Measurements from ENCODE around the gene LRRC1.

Gene LRRC1

GRCh38 chr6:53918854-53919510, 124.2 kb downstream of the LRRC1 start:
- H3K4me2 ChIP-seq (ENCODE audit: low read length): no peak overlapping the region
- H3K23ac ChIP-seq (ENCODE audit: low read length): no peak overlapping the region
- no peak for DNase-seq
- no peak overlapping the region for H3K18ac ChIP-seq (ENCODE audit: low read length)
- no peak overlapping the region for H2BK15ac ChIP-seq (replicated peaks; ENCODE audit: low read depth)
- no peak overlapping the region for H3K4ac ChIP-seq (ENCODE audit: low read depth, low read length)
- no peak overlapping the region for H4K5ac ChIP-seq (ENCODE audit: low read length)
- H2BK5ac ChIP-seq (ENCODE audit: low read length): no peak overlapping the region
- no CpG with 5 or more reads among the region's 3 CpGs for WGBS (ENCODE audit: extremely low coverage, insufficient coverage, low lambda C conversion rate)
- no peak overlapping the region for H3K56ac ChIP-seq (ENCODE audit: low read length)
- no peak overlapping the region for H3K9ac ChIP-seq (ENCODE audit: low read length)
- no peak overlapping the region for H3K27ac ChIP-seq (ENCODE audit: low read depth, low read length)
- H3K79me1 ChIP-seq (ENCODE audit: low read length): no peaks in the 10 kb centered on the region
- H4K8ac ChIP-seq (ENCODE audit: low read depth, low read length): no peak overlapping the region
- H2AK5ac ChIP-seq (ENCODE audit: low read length): no peak overlapping the region
- H3K36me3 ChIP-seq (ENCODE audit: control insufficient read depth, insufficient read depth, low read length): no peaks in the 10 kb centered on the region
- no peaks in the 10 kb centered on the region for H3K4me1 ChIP-seq (ENCODE audit: control insufficient read depth, low read depth, low read length)
- H3K27me3 ChIP-seq (ENCODE audit: insufficient read depth, low read length, poor library complexity): no peaks in the 10 kb centered on the region
- no peak overlapping the region for H3K4me3 ChIP-seq (ENCODE audit: low read length)
- H2BK120ac ChIP-seq (ENCODE audit: low read depth, low read length): no peak overlapping the region
- H3K79me2 ChIP-seq (ENCODE audit: control insufficient read depth, insufficient read depth, low read length): no peaks in the 10 kb centered on the region

GRCh38 chr6:53919881-53920360, 125.1 kb downstream of the LRRC1 start:
- no peaks in the 10 kb centered on the region for H3K36me3 ChIP-seq (ENCODE audit: control insufficient read depth, insufficient read depth, low read length)
- no CpG with 5 or more reads among the region's 2 CpGs for WGBS (ENCODE audit: extremely low coverage, insufficient coverage, low lambda C conversion rate)
- no peak overlapping the region for H3K9ac ChIP-seq (ENCODE audit: low read length)
- no peak for DNase-seq
- H2AK5ac ChIP-seq (ENCODE audit: low read length): no peak overlapping the region
- no peak overlapping the region for H3K4me2 ChIP-seq (ENCODE audit: low read length)
- H4K8ac ChIP-seq (ENCODE audit: low read depth, low read length): no peak overlapping the region
- H4K5ac ChIP-seq (ENCODE audit: low read length): no peak overlapping the region
- H3K27me3 ChIP-seq (ENCODE audit: insufficient read depth, low read length, poor library complexity): no peaks in the 10 kb centered on the region
- no peak overlapping the region for H3K27ac ChIP-seq (ENCODE audit: low read depth, low read length)
- H2BK15ac ChIP-seq (replicated peaks; ENCODE audit: low read depth): no peak overlapping the region
- no peak overlapping the region for H2BK5ac ChIP-seq (ENCODE audit: low read length)
- H3K18ac ChIP-seq (ENCODE audit: low read length): no peak overlapping the region
- no peak overlapping the region for H2BK120ac ChIP-seq (ENCODE audit: low read depth, low read length)
- no peak overlapping the region for H3K56ac ChIP-seq (ENCODE audit: low read length)
- no peaks in the 10 kb centered on the region for H3K79me2 ChIP-seq (ENCODE audit: control insufficient read depth, insufficient read depth, low read length)
- no peak overlapping the region for H3K4ac ChIP-seq (ENCODE audit: low read depth, low read length)
- no peak overlapping the region for H3K23ac ChIP-seq (ENCODE audit: low read length)
- no peaks in the 10 kb centered on the region for H3K4me1 ChIP-seq (ENCODE audit: control insufficient read depth, low read depth, low read length)
- no peak overlapping the region for H3K4me3 ChIP-seq (ENCODE audit: low read length)
- no peaks in the 10 kb centered on the region for H3K79me1 ChIP-seq (ENCODE audit: low read length)

GRCh38 chr6:53920881-53921280, 126.1 kb downstream of the LRRC1 start:
- Histone ChIP-seq H3K27ac (ENCODE audit: low read depth, low read length) (no peak overlapping the region), H3K79me2 (ENCODE audit: control insufficient read depth, insufficient read depth, low read length) (no peaks in the 10 kb centered on the region), H3K9ac (ENCODE audit: low read length) (no peak overlapping the region), H3K4me2 (ENCODE audit: low read length) (no peak overlapping the region), H2BK5ac (ENCODE audit: low read length) (no peak overlapping the region), H4K8ac (ENCODE audit: low read depth, low read length) (no peak overlapping the region), H3K36me3 (ENCODE audit: control insufficient read depth, insufficient read depth, low read length) (no peaks in the 10 kb centered on the region), H3K18ac (ENCODE audit: low read length) (no peak overlapping the region), H2BK120ac (ENCODE audit: low read depth, low read length) (no peak overlapping the region), H3K79me1 (ENCODE audit: low read length) (no peaks in the 10 kb centered on the region), H2AK5ac (ENCODE audit: low read length) (no peak overlapping the region), H3K4me1 (ENCODE audit: control insufficient read depth, low read depth, low read length) (no peaks in the 10 kb centered on the region), H3K27me3 (ENCODE audit: insufficient read depth, low read length, poor library complexity) (no peaks in the 10 kb centered on the region), H3K56ac (ENCODE audit: low read length) (no peak overlapping the region), H4K5ac (ENCODE audit: low read length) (no peak overlapping the region), H3K4ac (ENCODE audit: low read depth, low read length) (no peak overlapping the region), H3K23ac (ENCODE audit: low read length) (no peak overlapping the region), H3K4me3 (ENCODE audit: low read length) (no peak overlapping the region), H2BK15ac (replicated peaks; ENCODE audit: low read depth) (no peak overlapping the region)
- no peak for DNase-seq
- no CpG with 5 or more reads among the region's 5 CpGs for WGBS (ENCODE audit: extremely low coverage, insufficient coverage, low lambda C conversion rate)

GRCh38 chr6:53921639-53922038, 126.8 kb downstream of the LRRC1 start:
- H2AK5ac ChIP-seq (ENCODE audit: low read length): no peak overlapping the region
- H3K27me3 ChIP-seq (ENCODE audit: insufficient read depth, low read length, poor library complexity): no peaks in the 10 kb centered on the region
- no peaks in the 10 kb centered on the region for H3K4me1 ChIP-seq (ENCODE audit: control insufficient read depth, low read depth, low read length)
- no peak overlapping the region for H3K4me3 ChIP-seq (ENCODE audit: low read length)
- no peak overlapping the region for H2BK5ac ChIP-seq (ENCODE audit: low read length)
- no peak overlapping the region for H4K8ac ChIP-seq (ENCODE audit: low read depth, low read length)
- H3K56ac ChIP-seq (ENCODE audit: low read length): no peak overlapping the region
- no peak overlapping the region for H3K4me2 ChIP-seq (ENCODE audit: low read length)
- WGBS (ENCODE audit: extremely low coverage, insufficient coverage, low lambda C conversion rate): no CpG with 5 or more reads among the region's 2 CpGs
- H3K79me1 ChIP-seq (ENCODE audit: low read length): no peaks in the 10 kb centered on the region
- H3K36me3 ChIP-seq (ENCODE audit: control insufficient read depth, insufficient read depth, low read length): no peaks in the 10 kb centered on the region
- H3K23ac ChIP-seq (ENCODE audit: low read length): no peak overlapping the region
- H3K79me2 ChIP-seq (ENCODE audit: control insufficient read depth, insufficient read depth, low read length): no peaks in the 10 kb centered on the region
- no peak overlapping the region for H3K18ac ChIP-seq (ENCODE audit: low read length)
- no peak overlapping the region for H2BK15ac ChIP-seq (replicated peaks; ENCODE audit: low read depth)
- H4K5ac ChIP-seq (ENCODE audit: low read length): no peak overlapping the region
- H3K4ac ChIP-seq (ENCODE audit: low read depth, low read length): no peak overlapping the region
- H2BK120ac ChIP-seq (ENCODE audit: low read depth, low read length): no peak overlapping the region
- no peak overlapping the region for H3K27ac ChIP-seq (ENCODE audit: low read depth, low read length)
- no peak for DNase-seq
- no peak overlapping the region for H3K9ac ChIP-seq (ENCODE audit: low read length)

- H3K4me3 ChIP-seq (ENCODE audit: low read length): no peak overlapping the region
- no peaks in the 10 kb centered on the region for H3K36me3 ChIP-seq (ENCODE audit: control insufficient read depth, insufficient read depth, low read length)
- H3K27me3 ChIP-seq (ENCODE audit: insufficient read depth, low read length, poor library complexity): no peaks in the 10 kb centered on the region
- no peaks in the 10 kb centered on the region for H3K79me1 ChIP-seq (ENCODE audit: low read length)
- H3K9ac ChIP-seq (ENCODE audit: low read length): no peak overlapping the region
- H4K5ac ChIP-seq (ENCODE audit: low read length): no peak overlapping the region
- no peak overlapping the region for H3K4ac ChIP-seq (ENCODE audit: low read depth, low read length)
- DNase-seq: peak; percentile 60
- no peaks in the 10 kb centered on the region for H3K4me1 ChIP-seq (ENCODE audit: control insufficient read depth, low read depth, low read length)
- no peak overlapping the region for H4K8ac ChIP-seq (ENCODE audit: low read depth, low read length)
- no peak overlapping the region for H2BK120ac ChIP-seq (ENCODE audit: low read depth, low read length)
- H3K18ac ChIP-seq (ENCODE audit: low read length): no peak overlapping the region
- no peak overlapping the region for H2BK5ac ChIP-seq (ENCODE audit: low read length)
- no peak overlapping the region for H2AK5ac ChIP-seq (ENCODE audit: low read length)
- H3K4me2 ChIP-seq (ENCODE audit: low read length): no peak overlapping the region
- no peaks in the 10 kb centered on the region for H3K79me2 ChIP-seq (ENCODE audit: control insufficient read depth, insufficient read depth, low read length)
- H3K27ac ChIP-seq (ENCODE audit: low read depth, low read length): no peak overlapping the region
- no CpG with 5 or more reads among the region's 14 CpGs for WGBS (ENCODE audit: extremely low coverage, insufficient coverage, low lambda C conversion rate)
- H3K23ac ChIP-seq (ENCODE audit: low read length): no peak overlapping the region
- H3K56ac ChIP-seq (ENCODE audit: low read length): no peak overlapping the region
- no peak overlapping the region for H2BK15ac ChIP-seq (replicated peaks; ENCODE audit: low read depth)
Observed at GRCh38 chr6:53922539-53922981, 127.8 kb downstream of the LRRC1 start.

- Histone ChIP-seq H3K36me3 (ENCODE audit: control insufficient read depth, insufficient read depth, low read length) (no peaks in the 10 kb centered on the region), H2BK15ac (replicated peaks; ENCODE audit: low read depth) (no peak overlapping the region), H3K4ac (ENCODE audit: low read depth, low read length) (no peak overlapping the region), H3K9ac (ENCODE audit: low read length) (no peak overlapping the region), H2BK5ac (ENCODE audit: low read length) (no peak overlapping the region), H2BK120ac (ENCODE audit: low read depth, low read length) (no peak overlapping the region), H3K27ac (ENCODE audit: low read depth, low read length) (no peak overlapping the region), H4K5ac (ENCODE audit: low read length) (no peak overlapping the region), H3K79me1 (ENCODE audit: low read length) (no peaks in the 10 kb centered on the region), H3K18ac (ENCODE audit: low read length) (no peak overlapping the region), H3K79me2 (ENCODE audit: control insufficient read depth, insufficient read depth, low read length) (no peaks in the 10 kb centered on the region), H4K8ac (ENCODE audit: low read depth, low read length) (no peak overlapping the region), H3K27me3 (ENCODE audit: insufficient read depth, low read length, poor library complexity) (no peaks in the 10 kb centered on the region), H2AK5ac (ENCODE audit: low read length) (no peak overlapping the region), H3K4me3 (ENCODE audit: low read length) (no peak overlapping the region), H3K4me2 (ENCODE audit: low read length) (no peak overlapping the region), H3K4me1 (ENCODE audit: control insufficient read depth, low read depth, low read length) (no peaks in the 10 kb centered on the region), H3K23ac (ENCODE audit: low read length) (no peak overlapping the region), H3K56ac (ENCODE audit: low read length) (no peak overlapping the region)
- no peak for DNase-seq
- WGBS (ENCODE audit: extremely low coverage, insufficient coverage, low lambda C conversion rate): no CpG with 5 or more reads among the region's 3 CpGs
Observed at GRCh38 chr6:53924277-53924676, 129.5 kb downstream of the LRRC1 start.

All from mesendoderm (in vitro differentiated cells).